A673 (cell line): ENCODE data around the gene ERVW-1.

Source experiments
- EZH2 ChIP-seq: fragments of 200-600 bp; sonication (generic); IDR thresholded peaks from 2 replicates; pipeline ENCODE4 v1.6.1; 2017; ENCODE audit warnings: borderline replicate concordance, low read depth, mild to moderate bottlenecking, mixed read lengths, antibody characterized with exemption, low read length; ENCODE audit not compliant: poor library complexity, severe bottlenecking
- TF ChIP-seq, protein P1 (sequence below): fragments of 300-800, 200-600 bp; sonication (generic); conservative IDR thresholded peaks from 2 replicates; pipeline ENCODE4 v1.5.1; 2017; ENCODE audit warnings: low read depth, mild to moderate bottlenecking, antibody characterized with exemption, low read length, moderate library complexity, mixed read lengths

DNA sequence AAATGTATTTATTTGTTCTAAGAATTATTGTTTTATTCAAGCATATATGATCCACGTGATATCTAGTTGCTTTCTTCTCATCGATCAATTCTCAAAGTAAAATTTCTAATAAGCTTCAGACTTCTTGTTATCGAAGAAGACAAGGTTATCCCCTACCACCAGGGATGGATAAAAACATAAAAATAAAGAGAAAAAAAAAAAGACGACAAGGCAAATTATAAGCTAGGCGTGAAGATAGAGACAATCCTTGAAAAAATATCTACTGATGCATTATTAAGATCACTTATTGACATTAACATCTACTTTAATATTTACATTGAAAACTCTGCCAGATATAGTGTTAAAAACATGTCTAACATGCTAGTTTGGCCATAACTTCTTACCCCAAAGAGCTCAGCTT, 31.2 kb upstream of the ERVW-1 start:
- TF ChIP-seq EZH2, result no peak
- TF ChIP-seq, protein P1, sequence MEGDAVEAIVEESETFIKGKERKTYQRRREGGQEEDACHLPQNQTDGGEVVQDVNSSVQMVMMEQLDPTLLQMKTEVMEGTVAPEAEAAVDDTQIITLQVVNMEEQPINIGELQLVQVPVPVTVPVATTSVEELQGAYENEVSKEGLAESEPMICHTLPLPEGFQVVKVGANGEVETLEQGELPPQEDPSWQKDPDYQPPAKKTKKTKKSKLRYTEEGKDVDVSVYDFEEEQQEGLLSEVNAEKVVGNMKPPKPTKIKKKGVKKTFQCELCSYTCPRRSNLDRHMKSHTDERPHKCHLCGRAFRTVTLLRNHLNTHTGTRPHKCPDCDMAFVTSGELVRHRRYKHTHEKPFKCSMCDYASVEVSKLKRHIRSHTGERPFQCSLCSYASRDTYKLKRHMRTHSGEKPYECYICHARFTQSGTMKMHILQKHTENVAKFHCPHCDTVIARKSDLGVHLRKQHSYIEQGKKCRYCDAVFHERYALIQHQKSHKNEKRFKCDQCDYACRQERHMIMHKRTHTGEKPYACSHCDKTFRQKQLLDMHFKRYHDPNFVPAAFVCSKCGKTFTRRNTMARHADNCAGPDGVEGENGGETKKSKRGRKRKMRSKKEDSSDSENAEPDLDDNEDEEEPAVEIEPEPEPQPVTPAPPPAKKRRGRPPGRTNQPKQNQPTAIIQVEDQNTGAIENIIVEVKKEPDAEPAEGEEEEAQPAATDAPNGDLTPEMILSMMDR, result no peak
